ENCODE results near the gene RPL36. TPM values are rescaled to one million over a fixed set of nuclear protein-coding genes. Genes with fewer than 3 reads are reported as not detected.
A peak's percentile ranks its signal among the peaks of the same experiment; 100 is the strongest.

Gene RPL36
- total RNA-seq, 2 experiments from 2014 or later, result 1,119 to 1,147 TPM

DNA sequence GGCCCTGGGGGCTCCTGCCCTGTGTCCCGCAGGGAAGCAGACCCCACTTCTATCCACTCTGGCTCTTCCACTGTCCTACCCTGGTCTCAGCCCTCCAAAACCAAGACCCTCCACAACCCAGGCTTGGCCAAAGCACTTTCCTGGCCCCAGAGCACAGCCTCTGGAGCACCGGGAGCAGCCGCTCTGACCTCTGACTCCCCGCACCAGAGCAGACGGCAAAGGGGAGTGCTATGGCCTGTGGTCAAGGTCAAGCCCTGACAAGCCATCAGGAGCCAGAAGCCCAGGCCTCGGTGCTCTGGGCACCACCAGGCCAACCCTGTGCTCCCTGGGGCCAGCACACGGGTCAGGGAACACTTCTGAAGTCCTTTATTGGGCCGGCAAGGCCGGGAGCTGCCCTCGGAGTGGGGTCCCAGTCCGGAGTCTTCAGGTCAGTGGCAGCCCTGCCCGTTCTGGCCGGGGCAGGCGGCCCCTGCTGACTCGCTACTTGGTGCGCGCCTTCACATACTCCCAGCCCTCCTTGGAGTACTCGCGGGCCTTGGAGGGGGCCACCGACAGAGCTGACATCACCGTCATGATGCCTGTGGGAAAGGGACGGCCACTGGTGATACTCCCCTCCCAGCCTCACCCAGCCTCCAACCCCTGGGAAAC lies 11.9 kb upstream of the RPL36 start:
- H3K27ac Mint-ChIP-seq, result no peak overlapping the region
- H3K4me3 Mint-ChIP-seq, result no peak overlapping the region
- DNase-seq, result no peak
- H3K9me3 Mint-ChIP-seq, result peaks cover 1% of the 10 kb centered on the region
- POLR2A ChIA-PET, result no interaction called here
- H3K27me3 Mint-ChIP-seq, result peaks cover 5% of the 10 kb centered on the region
- H3K36me3 Mint-ChIP-seq, result peaks cover 5% of the 10 kb centered on the region
- H3K4me1 Mint-ChIP-seq, result peaks cover 13% of the 10 kb centered on the region
- no peak for ATAC-seq (ENCODE audit: low read depth)

DNA sequence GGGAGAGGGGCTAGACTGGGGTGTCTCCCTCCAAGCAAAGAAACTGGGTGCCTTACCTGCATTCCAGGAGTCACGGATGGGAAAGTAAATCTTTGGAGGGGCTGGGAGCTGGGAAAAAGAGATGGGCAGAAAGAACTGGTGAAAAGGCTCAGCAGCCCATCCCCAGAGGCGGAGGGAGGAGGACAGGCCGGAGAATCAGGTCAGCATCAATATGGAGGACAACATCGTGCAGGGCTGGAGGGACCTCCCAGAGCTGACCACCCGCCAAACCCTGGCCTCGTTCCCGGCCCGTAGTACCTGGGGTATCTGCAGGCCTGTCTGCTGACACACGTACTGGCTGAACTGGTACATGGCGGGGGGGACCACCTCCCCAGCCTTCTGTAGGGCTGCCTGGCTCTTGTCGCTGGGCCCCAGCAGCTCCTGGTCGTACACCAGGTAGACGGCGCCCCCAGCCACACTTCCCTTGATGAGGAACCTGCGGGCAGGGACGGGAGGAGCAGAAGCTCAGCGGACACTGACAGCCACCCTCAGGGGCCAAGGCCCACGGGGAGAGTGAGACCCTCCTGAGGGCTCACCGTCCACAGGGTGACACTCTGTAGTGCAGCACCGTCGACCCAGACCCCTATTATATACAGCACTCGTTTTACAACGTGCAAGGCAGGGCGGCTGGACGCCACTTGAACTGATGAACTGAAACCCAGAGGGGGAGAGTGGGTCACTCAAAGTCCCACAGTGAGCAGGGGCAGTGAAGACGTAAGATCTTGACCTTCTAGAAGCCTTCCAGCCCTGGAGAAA lies 10.6 kb upstream of the RPL36 start:
- no peaks in the 10 kb centered on the region for H3K9me3 Mint-ChIP-seq
- POLR2A ChIA-PET, result interaction anchor here (0.9 to 1.1 kb wide), 3 partner anchors 10 to 57 kb away, joined by 3 to 7 read pairs (median 6); partner anchors contain the start of genes RPL36, SAFB and SAFB2
- H3K4me3 Mint-ChIP-seq, result peak overlapping the region; percentile 81
- DNase-seq (no peak), ATAC-seq (ENCODE audit: low read depth) (no peak)
- peaks cover 7% of the 10 kb centered on the region for H3K27me3 Mint-ChIP-seq
- H3K27ac Mint-ChIP-seq, result peak overlapping the region; percentile 90
- peaks cover 13% of the 10 kb centered on the region for H3K4me1 Mint-ChIP-seq
- H3K36me3 Mint-ChIP-seq, result peaks cover 1% of the 10 kb centered on the region

DNA sequence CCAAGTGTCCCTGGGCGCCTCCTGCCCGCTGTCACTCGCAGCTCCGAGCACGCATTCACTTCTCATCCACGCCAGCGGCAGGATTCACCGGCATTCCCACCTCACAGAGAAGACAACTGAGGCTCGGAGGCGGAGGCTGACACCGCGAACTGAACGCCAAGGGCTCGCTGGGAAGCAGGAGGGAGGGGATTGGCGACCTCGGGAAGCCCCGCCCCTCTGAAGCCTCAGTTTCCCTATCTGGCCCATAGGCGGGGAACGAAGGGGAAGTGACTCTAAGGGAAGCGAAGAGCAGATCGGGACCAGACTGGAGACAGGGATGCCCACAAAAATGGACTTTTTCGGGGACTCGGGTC lies 10.0 kb upstream of the RPL36 start:
- DNase-seq (no peak), ATAC-seq (ENCODE audit: low read depth) (no peak)
- H3K27ac Mint-ChIP-seq, result peak overlapping the region; percentile 90
- POLR2A ChIA-PET, result interaction anchor here (0.9 to 1.1 kb wide), 3 partner anchors 10 to 57 kb away, joined by 3 to 7 read pairs (median 6); partner anchors contain the start of genes RPL36, SAFB and SAFB2
- no peaks in the 10 kb centered on the region for H3K9me3 Mint-ChIP-seq
- H3K4me1 Mint-ChIP-seq, result peaks cover 13% of the 10 kb centered on the region
- H3K4me3 Mint-ChIP-seq, result peak overlapping the region; percentile 81
- peaks cover 7% of the 10 kb centered on the region for H3K27me3 Mint-ChIP-seq
- H3K36me3 Mint-ChIP-seq, result peaks cover 1% of the 10 kb centered on the region

DNA sequence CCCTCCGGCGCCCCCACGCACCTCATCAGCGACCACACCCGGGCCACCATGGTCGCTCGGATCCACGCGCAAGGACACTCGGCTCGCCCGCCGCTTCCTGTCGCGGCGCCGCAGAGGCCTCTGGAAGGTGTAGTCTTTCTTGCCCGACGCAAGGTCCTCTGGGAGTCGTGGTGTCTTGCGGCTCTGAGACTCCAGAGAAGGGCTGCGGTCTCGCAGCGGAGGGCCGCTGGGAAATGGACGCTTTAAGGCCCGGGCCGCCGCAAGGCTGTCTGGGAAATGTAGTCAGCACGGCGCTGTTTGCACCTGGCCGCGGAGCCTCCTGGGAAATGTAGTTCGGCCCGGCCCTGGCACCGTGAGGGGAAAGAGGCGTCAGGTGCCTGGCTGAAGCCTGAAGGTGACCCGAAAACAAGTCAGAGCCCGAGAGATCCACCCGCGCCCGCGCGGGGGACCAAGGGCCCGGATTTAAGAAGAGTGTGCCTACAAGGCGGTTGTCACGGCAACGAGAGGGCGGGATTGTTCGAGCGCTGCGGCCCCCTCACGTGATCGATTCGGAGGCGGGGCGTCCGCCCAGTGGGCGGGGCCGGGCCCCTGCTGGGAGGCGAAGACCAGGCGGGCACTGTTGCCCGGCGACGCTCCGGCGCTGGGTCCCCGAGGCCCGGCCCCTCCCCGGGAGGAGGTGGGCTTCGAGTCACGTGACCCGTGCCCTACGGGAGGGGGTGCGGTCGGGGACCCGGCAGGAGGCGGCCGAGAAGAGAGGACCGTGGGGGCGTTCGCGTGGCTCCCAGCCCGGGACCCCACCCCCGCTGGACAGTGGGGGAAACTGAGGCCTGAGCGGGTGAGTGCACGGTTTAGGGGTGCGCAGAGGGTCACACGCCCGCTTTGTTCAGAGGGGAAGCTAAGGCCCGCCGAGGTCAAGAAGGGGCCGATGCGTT lies 9.4 kb upstream of the RPL36 start, which contains the start of the genes HSD11B1L and MICOS13:
HSD11B1L (plus strand) TSS at position 591 of the 932 bp plus-strand sequence. CDS start 3,806 bp downstream, outside the sequence.
MICOS13 (minus strand) TSS at position 80 of the 932 bp plus-strand sequence; CDS start at position 50, 30 bp downstream.
- POLR2A ChIA-PET, result no interaction called here
- H3K27ac Mint-ChIP-seq, result peak within 1 kb of the TSS; percentile 90
- peak within 1 kb of the TSS; percentile 81 for H3K4me3 Mint-ChIP-seq

DNA sequence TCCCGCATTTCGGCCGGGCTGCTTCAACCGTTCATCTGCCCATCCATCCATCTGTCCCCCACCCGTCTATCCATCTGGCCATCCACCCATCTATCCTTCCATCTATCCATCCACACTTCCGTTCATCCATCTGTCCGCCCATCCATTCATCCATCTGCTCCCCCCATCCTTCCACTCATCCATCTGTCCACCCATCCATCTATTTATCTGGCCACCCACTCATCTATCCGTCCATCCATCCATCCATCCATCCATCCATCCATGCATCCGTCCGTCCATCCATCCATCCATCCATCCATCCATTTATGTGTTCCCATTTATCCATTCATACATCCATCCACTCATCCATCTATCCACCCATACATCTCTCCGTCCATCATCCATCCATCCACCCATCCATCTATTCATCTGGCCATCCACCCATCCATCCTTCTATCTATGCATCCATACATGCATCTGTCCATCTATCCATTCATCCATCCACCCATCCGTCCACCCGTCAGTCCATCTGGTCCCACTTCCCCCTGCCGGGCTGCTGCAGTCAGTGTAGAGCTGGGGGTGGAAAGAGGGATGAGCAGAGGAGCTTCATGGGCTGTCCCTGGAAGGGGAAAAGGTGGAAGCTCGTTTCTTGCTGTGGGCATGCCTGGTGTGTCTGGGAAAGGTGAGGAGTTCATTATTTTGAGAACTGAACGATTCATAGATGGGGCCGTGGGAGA lies 8.5 kb upstream of the RPL36 start:
- H3K9me3 Mint-ChIP-seq, result no peaks in the 10 kb centered on the region
- H3K36me3 Mint-ChIP-seq, result peaks cover 1% of the 10 kb centered on the region
- peaks cover 7% of the 10 kb centered on the region for H3K27me3 Mint-ChIP-seq
- DNase-seq, result no peak
- no peak for ATAC-seq (ENCODE audit: low read depth)
- POLR2A ChIA-PET, result no interaction called here
- peaks cover 13% of the 10 kb centered on the region for H3K4me1 Mint-ChIP-seq
- H3K27ac Mint-ChIP-seq, result peak overlapping the region; percentile 80
- H3K4me3 Mint-ChIP-seq, result peak overlapping the region; percentile 77

More for the DNA sequence above, 9.4 kb upstream of the RPL36 start, which contains the start of the genes HSD11B1L and MICOS13:
- DNase-seq (peak; percentile 99), ATAC-seq (ENCODE audit: low read depth) (peak; percentile 95)
- Mint-ChIP-seq H3K4me1 (peaks cover 13% of the 10 kb centered on the region), H3K9me3 (no peaks in the 10 kb centered on the region), H3K36me3 (peaks cover 1% of the 10 kb centered on the region), H3K27me3 (peaks cover 7% of the 10 kb centered on the region)

DNA sequence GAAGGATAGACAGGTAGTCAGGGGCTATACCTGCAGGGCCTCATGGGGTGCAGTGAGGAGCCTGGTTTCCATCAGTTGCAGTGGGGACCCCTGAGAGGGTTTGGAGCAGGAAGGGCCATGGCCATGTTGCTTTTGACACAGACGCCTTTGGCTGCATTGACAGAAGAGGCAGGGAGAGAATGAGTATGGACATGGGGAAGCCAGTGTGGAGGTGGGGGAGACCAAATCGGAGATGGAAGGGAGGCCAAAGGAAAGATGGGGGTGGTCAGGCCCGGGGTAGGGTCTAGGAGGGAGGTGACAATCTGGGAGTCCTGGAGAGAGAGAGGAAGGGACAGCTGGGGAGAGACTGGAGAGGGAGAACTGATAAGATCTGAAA lies 8.0 kb upstream of the RPL36 start:
- Mint-ChIP-seq H3K4me3 (peak overlapping the region; percentile 77), H3K27ac (peak overlapping the region; percentile 30), H3K36me3 (peaks cover 1% of the 10 kb centered on the region), H3K4me1 (peaks cover 14% of the 10 kb centered on the region), H3K27me3 (peaks cover 7% of the 10 kb centered on the region), H3K9me3 (no peaks in the 10 kb centered on the region)
- no peak for DNase-seq
- ATAC-seq (ENCODE audit: low read depth), result no peak
- POLR2A ChIA-PET, result interaction anchor here (0.7 kb wide), 1 partner anchor 146 kb away, joined by 3 read pairs; no protein-coding TSS in a partner anchor

DNA sequence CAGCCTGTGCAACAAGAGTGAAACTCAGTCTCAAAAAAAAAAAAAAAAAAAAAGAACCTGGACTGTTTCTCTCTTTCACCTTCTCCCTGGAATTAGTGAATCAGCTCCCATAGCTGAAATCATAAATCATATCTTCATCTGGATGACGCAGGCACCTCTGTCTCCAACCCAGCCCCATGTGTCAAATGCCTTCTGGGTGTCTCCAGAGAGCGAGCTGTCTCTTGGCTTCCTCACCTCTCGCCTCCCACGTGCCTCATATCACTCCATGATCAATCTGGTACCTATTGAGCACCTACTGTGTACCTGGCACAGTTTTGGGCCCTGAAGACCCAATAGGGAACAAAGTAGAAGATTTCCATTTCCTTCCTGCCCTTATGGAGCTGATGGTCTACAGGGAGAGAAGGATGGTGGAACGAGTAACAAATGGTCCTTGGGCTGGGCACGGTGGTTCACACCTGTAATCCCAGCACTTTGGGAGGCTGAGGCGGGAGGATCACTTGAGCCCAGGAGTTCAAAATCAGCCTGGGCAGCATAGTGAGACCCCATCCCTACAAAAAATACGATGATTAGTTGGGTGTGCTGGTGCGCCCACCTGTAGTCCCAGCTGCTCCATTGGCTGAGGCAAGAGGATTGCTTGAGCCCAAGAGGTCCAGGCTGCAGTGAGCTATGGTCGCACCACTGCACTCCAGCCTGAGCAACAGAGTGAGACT lies 6.8 kb upstream of the RPL36 start:
- no peak overlapping the region for H3K27ac Mint-ChIP-seq
- peaks cover 1% of the 10 kb centered on the region for H3K36me3 Mint-ChIP-seq
- peaks cover 7% of the 10 kb centered on the region for H3K27me3 Mint-ChIP-seq
- POLR2A ChIA-PET, result interaction anchor here (0.7 to 0.9 kb wide), 2 partner anchors 35 to 816 kb away, joined by 3 read pairs; no protein-coding TSS in a partner anchor
- no peaks in the 10 kb centered on the region for H3K9me3 Mint-ChIP-seq
- H3K4me1 Mint-ChIP-seq, result peaks cover 15% of the 10 kb centered on the region
- no peak overlapping the region for H3K4me3 Mint-ChIP-seq
- no peak for ATAC-seq (ENCODE audit: low read depth)
- DNase-seq, result no peak

DNA sequence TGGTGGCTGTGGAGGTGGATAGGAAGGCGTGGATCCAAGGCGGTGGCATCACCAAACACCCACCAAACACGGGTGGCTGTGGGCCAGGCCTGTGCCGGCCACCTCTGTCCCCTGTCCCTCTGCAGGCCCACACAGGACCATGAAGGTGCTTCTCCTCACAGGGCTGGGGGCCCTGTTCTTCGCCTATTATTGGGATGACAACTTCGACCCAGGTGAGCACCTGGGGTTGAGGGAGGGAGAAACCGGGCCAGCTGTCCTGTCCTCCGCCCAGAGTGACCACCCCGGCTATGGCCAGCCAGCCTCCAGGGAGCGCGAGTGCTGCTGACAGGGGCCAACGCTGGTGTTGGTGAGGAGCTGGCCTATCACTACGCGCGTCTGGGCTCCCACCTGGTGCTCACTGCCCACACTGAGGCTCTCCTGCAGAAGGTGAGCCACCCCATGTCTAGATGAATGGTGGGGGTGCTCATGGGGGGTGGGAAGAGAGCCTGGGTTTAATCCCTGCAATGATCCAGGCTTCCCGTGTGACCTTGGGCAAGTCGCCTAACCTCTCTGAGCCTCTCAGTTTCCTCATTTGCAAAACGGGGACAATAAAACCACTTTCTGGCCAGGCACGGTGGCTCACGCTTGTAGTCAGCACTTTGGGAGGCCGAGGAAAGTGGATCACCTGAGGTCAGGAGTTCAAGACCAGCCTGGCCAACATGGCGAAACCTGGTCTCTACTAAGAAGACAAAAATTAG lies 5.2 kb upstream of the RPL36 start:
- peaks cover 16% of the 10 kb centered on the region for H3K4me1 Mint-ChIP-seq
- peaks cover 7% of the 10 kb centered on the region for H3K27me3 Mint-ChIP-seq
- H3K27ac Mint-ChIP-seq, result no peak overlapping the region
- H3K4me3 Mint-ChIP-seq, result no peak overlapping the region
- DNase-seq (no peak), ATAC-seq (ENCODE audit: low read depth) (no peak)
- no peaks in the 10 kb centered on the region for H3K9me3 Mint-ChIP-seq
- H3K36me3 Mint-ChIP-seq, result peaks cover 1% of the 10 kb centered on the region
- POLR2A ChIA-PET, result no interaction called here

DNA sequence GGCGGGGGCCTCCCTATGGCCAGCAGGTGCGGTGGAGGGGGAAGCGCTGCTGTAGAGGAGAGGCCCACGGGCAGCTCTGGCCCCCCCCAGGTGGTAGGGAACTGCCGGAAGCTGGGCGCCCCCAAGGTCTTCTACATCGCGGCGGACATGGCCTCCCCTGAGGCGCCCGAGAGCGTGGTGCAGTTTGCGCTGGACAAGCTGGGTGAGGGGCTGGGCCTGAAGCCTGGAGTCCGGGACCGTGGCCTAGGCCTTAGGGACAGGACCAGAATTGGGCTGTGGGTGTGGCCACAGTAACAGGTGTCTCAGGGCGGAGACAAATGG lies 3.8 kb upstream of the RPL36 start:
- DNase-seq, result no peak
- peak overlapping the region; percentile 90 for H3K4me3 Mint-ChIP-seq
- peaks cover 16% of the 10 kb centered on the region for H3K4me1 Mint-ChIP-seq
- H3K9me3 Mint-ChIP-seq, result no peaks in the 10 kb centered on the region
- peak overlapping the region; percentile 94 for H3K27ac Mint-ChIP-seq
- H3K36me3 Mint-ChIP-seq, result peaks cover 10% of the 10 kb centered on the region
- peaks cover 7% of the 10 kb centered on the region for H3K27me3 Mint-ChIP-seq
- ATAC-seq (ENCODE audit: low read depth), result no peak
- POLR2A ChIA-PET, result interaction anchor here (0.6 to 2.9 kb wide), 12 partner anchors 10 to 217 kb away, joined by 3 to 29 read pairs (median 4); partner anchors contain the start of genes CATSPERD, DUS3L, LONP1 and NDUFA11

DNA sequence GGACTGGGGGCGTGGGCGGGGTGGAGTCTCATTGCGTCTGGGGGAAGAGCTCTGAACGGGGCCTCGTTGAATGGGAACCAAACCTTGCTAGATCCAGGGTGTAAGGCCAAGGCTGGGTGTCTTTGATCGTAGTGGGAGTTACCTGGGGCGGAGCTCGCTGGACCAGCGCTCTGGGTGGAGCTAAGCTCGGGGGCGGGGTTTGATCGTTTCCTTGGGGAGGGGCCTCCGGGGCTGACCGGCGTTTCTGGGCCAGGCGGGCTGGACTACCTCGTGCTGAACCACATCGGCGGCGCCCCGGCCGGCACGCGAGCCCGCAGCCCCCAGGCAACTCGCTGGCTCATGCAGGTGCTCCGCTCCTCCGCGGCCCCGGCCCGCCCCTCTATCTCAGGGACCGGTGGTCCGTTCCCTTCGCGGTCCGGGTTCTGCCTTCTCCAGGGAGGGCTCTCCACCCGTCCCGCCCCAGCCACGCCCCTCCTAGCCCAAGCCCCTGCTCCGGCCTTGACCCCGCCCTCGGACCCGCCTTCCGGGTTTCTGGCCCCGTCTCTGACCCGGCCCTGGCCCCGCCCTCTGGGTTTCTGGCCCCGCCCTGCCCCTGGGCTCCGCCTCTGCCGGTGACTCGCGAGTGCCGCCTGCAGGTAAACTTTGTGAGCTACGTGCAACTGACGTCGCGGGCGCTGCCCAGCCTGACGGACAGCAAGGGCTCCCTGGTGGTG lies 3.3 kb upstream of the RPL36 start:
- peaks cover 12% of the 10 kb centered on the region for H3K4me1 Mint-ChIP-seq
- POLR2A ChIA-PET, result interaction anchor here (0.6 to 2.9 kb wide), 13 partner anchors 10 to 1157 kb away, joined by 3 to 29 read pairs (median 4); partner anchors contain the start of genes CATSPERD, DUS3L, LONP1 and NDUFA11

More for the DNA sequence above, 3.3 kb upstream of the RPL36 start:
- no peaks in the 10 kb centered on the region for H3K9me3 Mint-ChIP-seq
- peak overlapping the region; percentile 94 for H3K27ac Mint-ChIP-seq
- H3K4me3 Mint-ChIP-seq, result peak overlapping the region; percentile 90
- DNase-seq, result peak; percentile 100
- H3K36me3 Mint-ChIP-seq, result peaks cover 10% of the 10 kb centered on the region
- peak; percentile 62 for ATAC-seq (ENCODE audit: low read depth)
- peaks cover 7% of the 10 kb centered on the region for H3K27me3 Mint-ChIP-seq
